Measurements from ENCODE around the gene KRT37. TPM values are rescaled to one million over a fixed set of nuclear protein-coding genes. Genes with fewer than 3 reads are reported as not detected.

Gene KRT37
- total RNA-seq (not detected), polyA plus RNA-seq (ENCODE audit: insufficient read length in 6 of 6) (not detected)
- long read RNA-seq, donor 1 = 0 reads
- long read RNA-seq, donor 2 = 0 reads
- long read RNA-seq, donor 3 = 0 reads
- long read RNA-seq, donor 4 = 0 reads
- long read RNA-seq, donor 5 = 0 reads
- long read RNA-seq, donor 6 = 0 reads
- long read RNA-seq, donor 7 = 0 reads
- long read RNA-seq, donor 8 = 0 reads
- long read RNA-seq, donor 9 = 0 reads
- long read RNA-seq, donor 10 = 0 reads
- long read RNA-seq, donor 11 = 0 reads
- long read RNA-seq, donor 12 = 0 reads

- no peak within 1 kb of the TSS for H3K4me3 ChIP-seq
- no peak within 1 kb of the TSS for H3K27ac ChIP-seq
- no peak for TF ChIP-seq CTCF (IDR thresholded peaks at IDR 0.05)
- H3K9me3 ChIP-seq = no peaks in the 10 kb centered on the region
- DNase-seq = no peak
- no peaks in the 10 kb centered on the region for H3K4me1 ChIP-seq
- intact Hi-C loops (cut with DNase I) = no loop called here
- no peaks in the 10 kb centered on the region for H3K36me3 ChIP-seq
- ATAC-seq = no peak
- H3K27me3 ChIP-seq = no peaks in the 10 kb centered on the region
These were observed at the start of gene KRT37 for GRCh38 chr17:41424111-41424635. TSS of gene KRT37 (minus strand) at chr17:41424585. CDS start at chr17:41424523, 62 bp downstream.

GRCh38 chr17:41468346-41468745 lies 44.0 kb upstream of the KRT37 start:
- H3K27ac ChIP-seq = no peak overlapping the region
- ATAC-seq = no peak
- no peak overlapping the region for H3K4me3 ChIP-seq
- H3K4me1 ChIP-seq = peaks cover 0 to 5% of the 10 kb centered on the region in 2 donors
- no peaks in the 10 kb centered on the region for H3K27me3 ChIP-seq
- no peak for DNase-seq
- H3K9me3 ChIP-seq = no peaks in the 10 kb centered on the region
- intact Hi-C loops (cut with DNase I) = no loop called here
- TF ChIP-seq CTCF (IDR thresholded peaks at IDR 0.05) = no peak
- no peaks in the 10 kb centered on the region for H3K36me3 ChIP-seq

DNA sequence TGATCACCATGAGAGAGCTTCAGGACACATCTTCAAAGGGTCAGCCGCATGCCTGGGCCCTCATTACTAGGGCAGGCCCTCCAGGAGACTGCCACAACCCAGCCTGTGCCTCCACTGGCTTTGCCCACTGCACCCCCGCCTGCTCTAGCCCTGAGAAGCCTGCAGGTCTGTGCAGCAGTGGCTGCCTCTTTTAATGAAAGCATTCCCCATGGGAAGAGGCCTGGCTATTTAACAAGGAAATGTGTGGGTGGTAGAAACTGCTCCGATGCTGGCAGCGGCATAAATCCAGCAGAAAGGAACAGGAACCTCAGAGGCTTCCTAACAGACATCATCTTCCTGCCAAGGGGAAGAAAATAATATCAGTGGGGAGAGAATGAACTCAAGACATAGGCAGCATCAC lies 43.2 kb upstream of the KRT37 start:
- DNase-seq = no peak
- no peak for ATAC-seq
- TF ChIP-seq CTCF (IDR thresholded peaks at IDR 0.05) = no peak

DNA sequence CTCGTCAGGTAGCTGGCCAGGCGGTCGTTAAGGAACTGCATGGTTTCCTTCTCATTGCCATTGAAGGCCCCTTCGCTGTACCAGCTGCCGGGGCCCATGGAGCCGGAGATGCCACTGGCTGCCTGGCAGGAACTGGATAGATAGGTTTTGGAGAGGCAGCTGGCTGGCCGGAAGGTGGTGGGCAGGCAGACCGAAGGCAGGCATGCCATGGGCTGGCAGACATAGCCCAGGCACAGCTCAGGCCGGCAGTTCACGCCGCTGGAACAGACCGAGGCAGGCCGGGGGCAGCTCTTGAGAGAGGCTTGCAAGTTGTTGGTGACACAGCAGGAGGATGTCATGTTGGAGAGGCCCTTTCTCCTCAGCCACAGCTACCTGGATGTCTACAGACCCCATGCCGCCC lies 42.6 kb upstream of the KRT37 start, which contains the start of gene KRT32:
Gene KRT32 (minus strand): TSS at position 399 of the 400 bp plus-strand sequence. CDS start 61 bp downstream, at position 338.
- Histone ChIP-seq H3K27ac (no peak within 1 kb of the TSS), H3K4me3 (no peak within 1 kb of the TSS), H3K36me3 (no peaks in the 10 kb centered on the region), H3K4me1 (peaks cover 0 to 5% of the 10 kb centered on the region in 2 donors), H3K27me3 (no peaks in the 10 kb centered on the region), H3K9me3 (no peaks in the 10 kb centered on the region)
- ATAC-seq (no peak), DNase-seq (no peak)
- intact Hi-C loops (cut with DNase I) = no loop called here
- no peak for TF ChIP-seq CTCF (IDR thresholded peaks at IDR 0.05)

More for the DNA sequence above, 43.2 kb upstream of the KRT37 start:
- intact Hi-C loops (cut with DNase I) = no loop called here
- Histone ChIP-seq H3K27ac (no peak overlapping the region), H3K9me3 (no peaks in the 10 kb centered on the region), H3K4me1 (peaks cover 0 to 5% of the 10 kb centered on the region in 2 donors), H3K36me3 (no peaks in the 10 kb centered on the region), H3K27me3 (no peaks in the 10 kb centered on the region), H3K4me3 (no peak overlapping the region)

- H3K4me3 ChIP-seq = no peak overlapping the region
- peaks cover 0 to 5% of the 10 kb centered on the region in 2 donors for H3K4me1 ChIP-seq
- intact Hi-C loops (cut with DNase I) = no loop called here
- no peaks in the 10 kb centered on the region for H3K27me3 ChIP-seq
- peak in 3 of 4 donors; percentile 8 to 72 (median 51) for DNase-seq
- H3K9me3 ChIP-seq = no peaks in the 10 kb centered on the region
- no peak overlapping the region for H3K27ac ChIP-seq
- peak; percentile 94 for ATAC-seq
- no peak for TF ChIP-seq CTCF (IDR thresholded peaks at IDR 0.05)
- no peaks in the 10 kb centered on the region for H3K36me3 ChIP-seq
These were observed 40.3 kb upstream of the KRT37 start for GRCh38 chr17:41464682-41465081.

Data from left lung (tissue), 14 donors.